Spleen (tissue), 7 donors: ENCODE results near the gene YKT6.

ENCODE experiments used
- POLR2A ChIP-seq, 3 donors: fragments of 450-650 bp; IDR thresholded peaks; one replicate each; pipeline ENCODE4 v1.5.1; 2017; ENCODE audit warnings: antibody characterized with exemption in 3 of 3, mild to moderate bottlenecking in 1 of 3
- POLR2AphosphoS5 ChIP-seq, 3 donors: sonication (generic); formaldehyde crosslinking; IDR thresholded peaks; one replicate each; pipeline ENCODE4 v1.5.1; 2017; ENCODE audit warnings: antibody characterized with exemption in 3 of 3
- TF ChIP-seq, protein P1 (sequence below), 11 experiments: fragments of 200-600 bp in 7 of 11; fragments of 450-650 bp in 4 of 11; sonication (generic) in 4 of 11; IDR thresholded peaks in 8 of 11; conservative IDR thresholded peaks in 3 of 11; 1 replicate in 7 of 11; 2 replicates in 4 of 11; pipeline versions ENCODE4 v1.4.0 to v1.8.0; 2016 to 2021; ENCODE audit warnings: antibody characterized with exemption in 11 of 11, inconsistent platforms in 4 of 11, mild to moderate bottlenecking in 1 of 11
- donor health status: DM: no; HTN: no; CAD: no; lungs with moderate emphysema.
- donor health status: DM: no; HTN: no; CAD: no.
- donor health status: DM: no; HTN: no; CAD: no.

DNA sequence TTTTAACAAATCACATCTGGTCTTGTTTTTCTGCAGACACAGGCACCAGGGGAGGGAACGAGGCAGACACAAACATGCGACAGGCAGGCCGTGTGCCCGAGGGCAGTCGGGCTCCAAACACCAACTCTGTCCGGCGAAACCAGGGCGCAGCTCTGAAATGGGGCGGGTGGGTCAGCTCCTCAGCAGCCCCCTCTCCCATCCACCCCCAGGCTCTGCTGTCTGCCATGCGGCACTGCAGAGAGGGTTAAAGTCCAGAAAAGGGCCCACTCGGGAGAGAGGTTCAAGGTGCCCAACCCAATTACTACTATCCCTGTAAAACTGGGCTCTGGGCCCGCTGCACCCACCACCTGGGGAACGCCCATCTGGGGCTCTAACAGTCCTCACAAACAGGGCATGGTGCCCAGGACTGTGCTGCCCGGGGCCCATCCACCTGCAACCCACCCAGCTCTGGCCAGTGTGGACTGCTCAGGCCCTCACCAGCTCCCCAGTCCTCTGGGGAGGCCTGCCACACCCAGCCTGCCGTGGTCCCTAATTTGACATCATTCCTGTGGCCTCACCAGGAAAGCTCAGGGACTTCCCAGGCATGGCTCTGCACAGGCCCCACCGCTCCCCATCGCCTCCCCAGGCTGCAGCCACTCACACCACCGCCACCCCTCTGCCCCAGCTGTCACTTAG, 18.7 kb downstream of the YKT6 start:
- no peak for TF ChIP-seq POLR2A (IDR thresholded peaks at IDR 0.05)
- TF ChIP-seq, protein P1, sequence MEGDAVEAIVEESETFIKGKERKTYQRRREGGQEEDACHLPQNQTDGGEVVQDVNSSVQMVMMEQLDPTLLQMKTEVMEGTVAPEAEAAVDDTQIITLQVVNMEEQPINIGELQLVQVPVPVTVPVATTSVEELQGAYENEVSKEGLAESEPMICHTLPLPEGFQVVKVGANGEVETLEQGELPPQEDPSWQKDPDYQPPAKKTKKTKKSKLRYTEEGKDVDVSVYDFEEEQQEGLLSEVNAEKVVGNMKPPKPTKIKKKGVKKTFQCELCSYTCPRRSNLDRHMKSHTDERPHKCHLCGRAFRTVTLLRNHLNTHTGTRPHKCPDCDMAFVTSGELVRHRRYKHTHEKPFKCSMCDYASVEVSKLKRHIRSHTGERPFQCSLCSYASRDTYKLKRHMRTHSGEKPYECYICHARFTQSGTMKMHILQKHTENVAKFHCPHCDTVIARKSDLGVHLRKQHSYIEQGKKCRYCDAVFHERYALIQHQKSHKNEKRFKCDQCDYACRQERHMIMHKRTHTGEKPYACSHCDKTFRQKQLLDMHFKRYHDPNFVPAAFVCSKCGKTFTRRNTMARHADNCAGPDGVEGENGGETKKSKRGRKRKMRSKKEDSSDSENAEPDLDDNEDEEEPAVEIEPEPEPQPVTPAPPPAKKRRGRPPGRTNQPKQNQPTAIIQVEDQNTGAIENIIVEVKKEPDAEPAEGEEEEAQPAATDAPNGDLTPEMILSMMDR (IDR thresholded peaks at IDR 0.05 in 8 of 11, conservative IDR thresholded peaks at IDR 0.05 in 3 of 11): no peak
- no peak for TF ChIP-seq POLR2AphosphoS5 (IDR thresholded peaks at IDR 0.05)
